Spleen (tissue), 7 donors: ENCODE results near the gene ERC2.

Experiments
- CTCF ChIP-seq, 11 experiments: fragments of 200-600 bp in 7 of 11; fragments of 450-650 bp in 4 of 11; sonication (generic) in 4 of 11; IDR thresholded peaks in 8 of 11; conservative IDR thresholded peaks in 3 of 11; 1 replicate in 7 of 11; 2 replicates in 4 of 11; pipeline versions ENCODE4 v1.4.0 to v1.8.0; 2016 to 2021; ENCODE audit warnings: antibody characterized with exemption in 11 of 11, inconsistent platforms in 4 of 11, mild to moderate bottlenecking in 1 of 11
- POLR2A ChIP-seq, 3 donors: fragments of 450-650 bp; IDR thresholded peaks; one replicate each; pipeline ENCODE4 v1.5.1; 2017; ENCODE audit warnings: antibody characterized with exemption in 3 of 3, mild to moderate bottlenecking in 1 of 3
- POLR2AphosphoS5 ChIP-seq, 3 donors: sonication (generic); formaldehyde crosslinking; IDR thresholded peaks; one replicate each; pipeline ENCODE4 v1.5.1; 2017; ENCODE audit warnings: antibody characterized with exemption in 3 of 3
- donor health status: DM: no; HTN: no; CAD: no; lungs with moderate emphysema.
- donor health status: DM: no; HTN: no; CAD: no.
- donor health status: DM: no; HTN: no; CAD: no.

GRCh38 chr3:56415652-56416051 lies 52.6 kb downstream of the ERC2 start:
- TF ChIP-seq CTCF (IDR thresholded peaks at IDR 0.05 in 8 of 11, conservative IDR thresholded peaks at IDR 0.05 in 3 of 11) (no peak), POLR2A (IDR thresholded peaks at IDR 0.05) (no peak), POLR2AphosphoS5 (IDR thresholded peaks at IDR 0.05) (no peak)
